Stimulated activated CD4-positive, alpha-beta T cell treated with anti-CD3 and anti-CD28 coated beads, Interleukin-12 subunit alpha, Interleukin-12 subunit beta, amount 100 ng/mL, for 24 hours (primary cell): ENCODE measurements around the gene VSIG2.

ENCODE experiments used
- DNase-seq, 2 experiments: peaks; one replicate each; pipeline ENCODE4 v3.0.0-alpha.2; 2020; ENCODE audit warnings: low read depth in 2 of 2

Gene VSIG2

DNA sequence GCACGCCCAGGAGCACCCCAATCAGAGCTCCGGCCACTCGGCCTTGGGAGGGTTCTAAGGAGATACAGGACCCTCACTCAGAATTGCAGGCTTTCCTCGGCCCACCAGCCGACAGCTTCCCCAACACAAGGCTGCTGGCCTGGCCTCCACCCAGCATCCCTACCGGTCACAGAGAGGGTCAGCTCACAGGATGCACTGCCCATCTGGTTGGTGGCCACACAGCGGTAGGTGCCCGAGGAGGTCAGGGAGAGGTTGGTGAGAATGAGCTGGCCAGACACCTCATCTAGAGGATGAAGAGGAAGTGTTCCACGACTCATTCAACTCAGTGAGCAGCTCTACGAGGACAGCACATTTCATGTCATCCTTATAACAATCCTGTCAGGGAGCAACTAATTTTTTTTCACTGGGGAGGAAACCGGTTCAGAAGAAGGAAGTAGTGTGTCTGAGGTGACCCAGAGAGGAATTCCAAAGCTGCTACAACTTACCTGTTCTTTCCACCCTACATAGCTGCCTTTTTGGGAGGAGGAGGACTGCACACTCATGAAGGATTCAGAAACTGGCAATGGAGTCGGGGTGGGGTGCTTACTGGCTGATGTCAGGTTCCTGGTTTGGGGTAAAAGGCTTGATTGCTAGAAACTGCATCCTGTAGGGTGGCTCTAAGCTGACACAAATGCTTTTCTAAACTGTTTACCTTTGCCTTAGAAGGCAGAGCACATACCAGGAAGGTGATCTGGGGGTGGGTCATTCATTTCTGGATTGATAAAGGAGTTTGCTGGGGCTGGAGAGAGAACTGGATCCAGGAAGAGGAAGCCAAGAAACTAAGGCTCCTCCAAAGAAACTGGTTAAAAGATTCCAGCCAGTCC lies 3.3 kb downstream of the VSIG2 start:
- no peak for DNase-seq

DNA sequence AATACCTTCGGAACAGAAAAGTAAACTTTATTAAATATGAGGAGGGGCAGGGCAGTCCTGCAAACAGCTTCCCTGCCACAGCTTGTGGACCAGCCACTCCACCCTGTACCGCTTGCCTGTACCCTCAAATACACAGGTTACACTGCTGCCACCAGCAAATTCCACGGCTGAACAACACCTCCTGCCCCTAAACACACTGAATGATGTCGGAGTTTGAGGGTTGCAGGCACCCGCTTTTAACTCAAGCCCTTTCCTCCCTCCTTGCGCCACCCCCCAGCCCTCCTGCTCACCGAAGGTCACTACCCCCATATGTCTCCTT lies 4.0 kb downstream of the VSIG2 start:
- DNase-seq, result no peak

GRCh38 chr11:124747406-124748099 lies 4.5 kb downstream of the VSIG2 start:
- no peak for DNase-seq

- DNase-seq, result peak in 1 of 2 experiments; percentile 76
Observed at GRCh38 chr11:124746621-124747243, 5.3 kb downstream of the VSIG2 start.

DNA sequence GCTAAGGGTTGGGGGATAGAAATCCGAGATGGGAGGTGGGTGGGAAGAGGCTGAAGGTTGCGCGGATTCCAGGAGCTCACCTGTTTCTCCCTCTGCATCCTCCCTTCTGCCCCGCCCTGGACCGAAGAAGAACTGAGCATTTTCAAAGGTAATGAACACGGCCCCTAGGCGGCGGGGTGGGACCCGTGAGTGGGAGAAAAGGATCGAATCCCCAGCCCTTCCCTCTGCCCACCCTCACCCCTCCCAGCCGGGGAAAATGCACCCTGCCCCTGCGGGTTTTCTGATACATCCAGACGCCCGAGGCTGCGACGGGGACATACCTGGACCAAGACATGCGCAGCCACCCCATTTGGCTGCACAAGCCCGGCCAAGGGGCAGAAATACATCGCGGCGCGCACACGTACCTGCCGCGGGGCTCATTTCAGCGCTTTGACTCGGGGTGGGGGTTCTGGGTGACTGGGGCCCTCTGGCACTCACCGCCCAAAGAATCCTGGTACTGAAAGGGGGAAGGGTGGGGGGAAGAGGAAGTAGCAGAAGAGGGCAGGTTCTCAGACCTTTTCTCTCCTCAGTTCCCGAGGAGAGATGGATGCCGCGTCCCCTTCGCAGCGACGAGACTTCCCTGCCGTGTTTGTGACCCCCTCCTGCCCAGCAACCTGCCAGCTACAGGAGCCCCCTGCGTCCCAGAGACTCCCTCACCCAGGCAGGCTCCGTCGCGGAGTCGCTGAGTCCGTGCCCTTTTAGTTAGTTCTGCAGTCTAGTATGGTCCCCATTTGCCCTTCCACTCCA lies 6.0 kb downstream of the VSIG2 start:
- DNase-seq, result peak in 1 of 2 experiments; percentile 41

GRCh38 chr11:124745270-124745834 lies 6.7 kb downstream of the VSIG2 start:
- DNase-seq, result no peak

- DNase-seq, result no peak
Observed at GRCh38 chr11:124743050-124743449, 9.0 kb downstream of the VSIG2 start.

DNA sequence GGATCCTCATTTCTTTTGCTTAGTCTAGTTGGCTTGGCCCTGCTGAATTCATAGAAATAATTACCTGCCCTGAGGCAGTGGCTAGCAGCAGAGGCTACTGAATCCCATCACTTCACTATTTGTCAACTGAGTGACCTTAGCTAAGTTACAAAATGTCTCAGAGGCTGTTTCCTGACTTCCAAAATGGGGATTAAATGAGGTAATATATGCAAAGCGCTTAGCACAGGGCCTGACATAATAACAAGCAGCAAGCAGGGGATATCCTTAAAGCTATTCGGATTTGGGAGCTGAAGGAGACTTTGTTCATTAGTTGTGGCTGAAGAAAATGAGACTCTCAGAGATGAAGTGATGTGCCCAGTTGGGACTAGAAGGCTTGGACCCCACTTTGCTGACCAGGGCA lies 9.5 kb downstream of the VSIG2 start:
- no peak for DNase-seq

- DNase-seq, result peak in 1 of 2 experiments; percentile 61
Observed at GRCh38 chr11:124740277-124740882, 11.7 kb downstream of the VSIG2 start.

DNA sequence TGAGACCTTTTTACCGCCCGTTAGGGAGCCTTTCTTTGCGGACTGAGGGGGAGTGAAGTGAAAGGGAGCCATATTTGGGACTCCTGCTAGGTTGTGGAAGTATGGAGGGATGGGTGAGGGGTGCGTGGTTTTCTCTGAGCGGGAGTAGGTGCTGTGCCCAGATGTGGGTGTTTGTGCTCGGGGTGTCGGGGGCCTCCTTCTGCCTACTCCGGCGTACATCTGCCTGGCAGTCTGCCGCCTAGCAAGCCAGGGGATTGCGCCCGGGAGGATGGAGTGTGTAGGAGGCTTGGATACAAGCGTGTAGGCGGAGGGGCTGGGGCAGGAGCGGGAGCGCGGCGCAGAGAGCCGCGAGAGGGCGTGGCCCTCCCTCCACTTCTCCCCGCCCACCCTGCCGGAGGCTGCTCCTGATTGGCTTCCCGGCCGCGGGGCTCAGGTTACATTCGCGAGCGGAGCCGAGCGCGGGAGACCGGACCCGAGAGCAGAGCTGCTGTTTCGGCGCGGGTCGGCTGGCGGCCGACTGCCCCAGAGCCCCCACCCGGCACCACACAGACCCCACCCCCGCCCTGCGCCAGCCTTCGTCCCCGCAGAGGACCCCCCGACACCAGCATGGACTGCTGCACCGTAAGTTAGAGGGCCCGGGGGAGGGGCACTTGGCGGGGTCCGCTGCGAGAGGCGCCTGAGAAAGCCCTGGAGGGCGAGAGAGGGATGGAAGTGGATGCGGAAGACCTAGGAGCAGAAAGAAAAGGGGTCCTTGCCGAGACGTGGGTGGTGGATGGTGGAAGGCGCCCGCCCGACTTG lies 12.4 kb downstream of the VSIG2 start, which contains the start of gene NRGN:
Gene NRGN, plus strand, starts transcription at position 464 of the 798 bp plus-strand sequence. Its CDS starts 143 bp downstream, at position 607.
- peak; percentile 67 to 83 for DNase-seq

GRCh38 chr11:124738713-124739478 lies 13.2 kb downstream of the VSIG2 start:
- DNase-seq, result no peak

GRCh38 chr11:124737638-124738305 lies 14.3 kb downstream of the VSIG2 start:
- DNase-seq, result no peak

DNA sequence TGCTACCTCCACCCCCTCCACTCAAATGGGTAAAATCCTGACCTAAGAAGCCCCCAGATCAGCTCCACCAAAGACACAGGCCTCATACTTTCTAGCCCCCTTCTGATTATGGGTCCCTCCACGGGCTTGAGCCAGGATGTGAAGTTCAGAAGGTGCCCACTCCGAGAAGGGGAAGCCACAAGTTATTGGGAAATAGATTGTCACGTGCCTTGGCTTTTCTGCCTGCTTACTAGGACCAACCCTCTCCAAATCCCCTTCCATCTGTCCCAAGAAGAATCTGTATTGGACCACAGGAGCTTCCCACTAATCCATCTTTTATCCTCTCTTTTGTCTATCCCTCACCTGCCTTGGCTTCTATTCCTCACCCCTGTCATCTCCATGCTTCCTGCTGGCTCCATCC lies 15.3 kb downstream of the VSIG2 start:
- DNase-seq, result no peak

DNA sequence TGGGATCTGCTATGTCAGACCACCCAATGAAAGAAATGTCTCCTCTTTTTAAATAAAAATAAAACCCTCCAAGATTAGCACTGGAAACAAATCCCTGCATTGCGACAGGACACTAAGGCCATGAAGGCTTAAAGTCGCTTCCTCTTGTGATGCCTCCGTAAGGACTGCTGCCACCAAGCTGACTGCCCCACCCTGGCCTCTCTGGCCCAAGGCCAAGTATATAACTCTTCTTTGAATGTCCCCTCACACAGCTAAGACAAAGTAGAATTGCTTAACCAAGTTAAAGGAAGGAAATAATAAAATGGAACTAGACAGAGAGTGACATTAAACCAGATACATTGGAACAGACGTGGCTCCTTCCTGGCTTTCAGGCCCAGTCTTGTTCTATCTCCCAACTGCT lies 19.8 kb downstream of the VSIG2 start:
- no peak for DNase-seq

GRCh38 chr11:124729571-124729970 lies 22.5 kb downstream of the VSIG2 start:
- no peak for DNase-seq

DNA sequence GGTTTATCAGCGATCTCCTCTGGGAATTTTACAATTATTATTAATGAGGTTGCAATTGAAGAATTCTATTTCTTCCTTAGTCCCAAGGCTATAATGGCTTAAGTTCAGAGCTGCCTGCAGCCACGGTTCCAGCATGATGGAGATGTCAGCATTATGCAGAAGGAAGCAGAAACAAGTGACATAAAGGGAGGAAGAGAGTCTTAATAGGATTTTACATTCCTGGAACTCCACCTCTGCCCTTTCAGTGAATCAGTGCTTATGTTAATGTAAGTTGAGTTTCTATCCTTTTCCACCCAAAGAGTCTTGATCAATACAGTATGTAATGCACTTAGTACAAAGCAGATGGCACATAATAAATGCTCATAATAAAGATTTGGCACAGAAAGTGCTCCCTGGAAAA lies 23.9 kb downstream of the VSIG2 start:
- DNase-seq, result no peak

DNA sequence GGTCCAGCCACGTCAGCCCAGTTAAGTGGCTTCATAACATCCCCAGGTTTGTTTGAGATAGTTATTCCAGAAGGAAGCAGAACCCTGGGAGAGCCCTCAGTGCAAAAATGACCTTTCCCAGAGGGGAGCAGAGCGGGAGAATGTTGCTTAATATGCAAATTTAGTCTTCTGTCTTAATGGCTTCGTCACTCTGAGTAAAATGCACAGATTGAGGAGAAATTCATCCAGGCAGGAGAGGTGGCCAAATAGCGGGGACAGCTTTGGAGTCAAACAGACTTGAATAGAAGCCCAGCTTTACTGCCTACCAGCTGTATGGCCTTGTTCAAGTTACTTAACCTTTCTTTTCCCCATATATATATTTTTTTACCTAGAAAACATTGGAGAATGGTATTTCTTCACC lies 24.6 kb downstream of the VSIG2 start:
- DNase-seq, result no peak

- no peak for DNase-seq
Observed at GRCh38 chr11:124725719-124726105, 26.3 kb downstream of the VSIG2 start.
